WTC11 (cell line): Measurements from ENCODE around the gene EPHB3. TPM values are rescaled to one million over a fixed set of nuclear protein-coding genes. Genes with fewer than 3 reads are reported as not detected.

Experiments
- ATAC-seq: fragments of 200-7000 bp; cut with Tn5 transposase; 2 replicates; pipeline ENCODE4 v1.10.0; 2021; ENCODE audit warnings: mild to moderate bottlenecking, moderate library complexity
- CTCF ChIA-PET: fragments of 300-600 bp; sonication (Branson Sonifier 250); formaldehyde crosslinking; loops from one replicate; lab custom pipeline; 2021; ENCODE audit warnings: antibody characterized with exemption; lab: Charles Lee
- POLR2A ChIA-PET: fragments of 350-600 bp; sonication (Branson Sonifier 250); formaldehyde crosslinking; loops from one replicate; lab custom pipeline; 2021; ENCODE audit warnings: antibody characterized with exemption; lab: Charles Lee
- DNase-seq: peaks from one replicate; pipeline ENCODE4 v3.0.0; 2021; ENCODE audit warnings: low spot score
- H3K27ac Mint-ChIP-seq: 2 replicates; pipeline ENCODE4 v1.8.0; 2021; ENCODE audit warnings: mixed read lengths
- H3K27me3 Mint-ChIP-seq: 2 replicates; pipeline ENCODE4 v1.8.0; 2021; ENCODE audit warnings: low read depth, mild to moderate bottlenecking, moderate library complexity, mixed read lengths
- H3K36me3 Mint-ChIP-seq: 2 replicates; pipeline ENCODE4 v1.8.0; 2021; ENCODE audit warnings: mixed read lengths
- H3K4me1 Mint-ChIP-seq: 2 replicates; pipeline ENCODE4 v1.8.0; 2022; ENCODE audit warnings: mixed read lengths
- H3K4me3 Mint-ChIP-seq: 2 replicates; pipeline ENCODE4 v1.8.0; 2021; ENCODE audit warnings: mild to moderate bottlenecking, moderate library complexity, mixed read lengths
- H3K9me3 Mint-ChIP-seq: 2 replicates; pipeline ENCODE4 v1.8.0; 2021; ENCODE audit warnings: mixed read lengths
- ETV6 ChIP-seq: sonication (generic); formaldehyde crosslinking; IDR thresholded peaks from 2 replicates; pipeline ENCODE4 v1.8.1; 2022; ENCODE audit warnings: mild to moderate bottlenecking, missing genetic modification reagents
- GABPB1 ChIP-seq: sonication (generic); formaldehyde crosslinking; IDR thresholded peaks from 2 replicates; pipeline ENCODE4 v1.8.1; 2023; ENCODE audit warnings: mild to moderate bottlenecking, missing genetic modification reagents
- HMGA2 ChIP-seq: fragments of 250-450 bp; sonication (Bioruptor Pico); IDR thresholded peaks from 2 replicates; pipeline ENCODE4 v1.4.0; 2021; ENCODE audit warnings: mild to moderate bottlenecking, moderate library complexity
- JAZF1 ChIP-seq: fragments of 250-450 bp; sonication (Bioruptor Pico); IDR thresholded peaks from 2 replicates; pipeline ENCODE4 v1.9.0; 2021; ENCODE audit warnings: moderate library complexity, mild to moderate bottlenecking, inconsistent platforms
- JUN ChIP-seq: sonication (generic); formaldehyde crosslinking; IDR thresholded peaks from 2 replicates; pipeline ENCODE4 v1.8.0; 2023; ENCODE audit warnings: mild to moderate bottlenecking, missing genetic modification reagents
- KAT7 ChIP-seq: sonication (generic); formaldehyde crosslinking; IDR thresholded peaks from 2 replicates; pipeline ENCODE4 v1.8.1; 2023; ENCODE audit warnings: missing genetic modification reagents, mild to moderate bottlenecking, borderline replicate concordance
- MLX ChIP-seq: sonication (generic); formaldehyde crosslinking; IDR thresholded peaks from 2 replicates; pipeline ENCODE4 v1.8.1; 2023; ENCODE audit warnings: mild to moderate bottlenecking, missing genetic modification reagents, moderate library complexity
- OVOL2 ChIP-seq: fragments of 250-450 bp; sonication (Bioruptor Pico); IDR thresholded peaks from 2 replicates; pipeline ENCODE4 v1.9.0; 2021; ENCODE audit warnings: mild to moderate bottlenecking, borderline replicate concordance
- PREB ChIP-seq: sonication (generic); formaldehyde crosslinking; IDR thresholded peaks from 2 replicates; pipeline ENCODE4 v1.8.1; 2022; ENCODE audit warnings: mild to moderate bottlenecking, missing genetic modification reagents, moderate library complexity, borderline replicate concordance
- PRRX2 ChIP-seq: fragments of 250-450 bp; sonication (Bioruptor Pico); IDR thresholded peaks from 2 replicates; pipeline ENCODE4 v1.8.0; 2021; ENCODE audit warnings: mild to moderate bottlenecking
- SP1 ChIP-seq: sonication (generic); formaldehyde crosslinking; conservative IDR thresholded peaks from 2 replicates; pipeline ENCODE4 v1.8.1; 2022; ENCODE audit warnings: missing genetic modification reagents
- TCF7 ChIP-seq: sonication (generic); formaldehyde crosslinking; IDR thresholded peaks from 2 replicates; pipeline ENCODE4 v1.8.0; 2022; ENCODE audit warnings: mild to moderate bottlenecking, low read depth, missing genetic modification reagents, moderate library complexity
- USF2 ChIP-seq: sonication (generic); formaldehyde crosslinking; IDR thresholded peaks from 2 replicates; pipeline ENCODE4 v1.8.1; 2023; ENCODE audit warnings: mild to moderate bottlenecking, missing genetic modification reagents, moderate library complexity
- ZNF263 ChIP-seq: sonication (generic); formaldehyde crosslinking; IDR thresholded peaks from 2 replicates; pipeline ENCODE4 v1.8.1; 2022; ENCODE audit warnings: low read depth, mild to moderate bottlenecking, moderate library complexity, missing genetic modification reagents
- ZNF416 ChIP-seq: fragments of 250-450 bp; sonication (Bioruptor Pico); IDR thresholded peaks from 2 replicates; pipeline ENCODE4 v1.9.0; 2021; ENCODE audit warnings: mild to moderate bottlenecking, inconsistent platforms
- ZNF512 ChIP-seq: sonication (generic); formaldehyde crosslinking; IDR thresholded peaks from 2 replicates; pipeline ENCODE4 v1.8.1; 2022; ENCODE audit warnings: missing genetic modification reagents, borderline replicate concordance
- total RNA-seq: library from RNA; stranded (reverse); gene quantifications from 3 replicates; pipeline ENCODE4 v1.2.3, GENCODE V29; 2021
- TF ChIP-seq, protein P1 (sequence below): sonication (generic); formaldehyde crosslinking; IDR thresholded peaks from 2 replicates; pipeline ENCODE4 v1.8.1; 2023; ENCODE audit warnings: mild to moderate bottlenecking, missing genetic modification reagents, borderline replicate concordance
- TF ChIP-seq, protein P2 (sequence below): fragments of 250-450 bp; sonication (Bioruptor Pico); IDR thresholded peaks from 2 replicates; pipeline ENCODE4 v1.9.0; 2021; ENCODE audit warnings: moderate library complexity, mild to moderate bottlenecking, inconsistent platforms, borderline replicate concordance
- TF ChIP-seq, protein P3 (sequence below): fragments of 250-450 bp; sonication (Bioruptor Pico); conservative IDR thresholded peaks from 2 replicates; pipeline ENCODE4 v1.9.0; 2021; ENCODE audit warnings: mild to moderate bottlenecking

Gene EPHB3
- total RNA-seq, 1 experiment from 2014 or later = 11.4 TPM

GRCh38 chr3:184562878-184563560 lies 1.4 kb downstream of the EPHB3 start (continued):
- TF ChIP-seq SP1 = no peak
- TF ChIP-seq KAT7 (CRISPR knock-in tag) = no peak
- TF ChIP-seq PREB = no peak
- no peak for TF ChIP-seq OVOL2 (CRISPR knock-in tag)
- no peak for TF ChIP-seq HMGA2

GRCh38 chr3:184563561-184563925 lies 2.0 kb downstream of the EPHB3 start:
- no peaks in the 10 kb centered on the region for H3K36me3 Mint-ChIP-seq
- peaks cover 93% of the 10 kb centered on the region for H3K27me3 Mint-ChIP-seq
- peaks cover 65% of the 10 kb centered on the region for H3K4me1 Mint-ChIP-seq
- ATAC-seq (no peak), DNase-seq (no peak)
- TF ChIP-seq ZNF416 (no peak), ZNF263 (no peak), OVOL2 (CRISPR knock-in tag) (no peak), GABPB1 (CRISPR knock-in tag) (no peak), JUN (no peak), TCF7 (CRISPR knock-in tag) (no peak), USF2 (CRISPR knock-in tag) (no peak), ZNF512 (CRISPR knock-in tag) (no peak), MLX (CRISPR knock-in tag) (no peak), JAZF1 (CRISPR knock-in tag) (no peak), ETV6 (CRISPR knock-in tag) (no peak), PRRX2 (CRISPR knock-in tag) (no peak)
- TF ChIP-seq, protein P1, sequence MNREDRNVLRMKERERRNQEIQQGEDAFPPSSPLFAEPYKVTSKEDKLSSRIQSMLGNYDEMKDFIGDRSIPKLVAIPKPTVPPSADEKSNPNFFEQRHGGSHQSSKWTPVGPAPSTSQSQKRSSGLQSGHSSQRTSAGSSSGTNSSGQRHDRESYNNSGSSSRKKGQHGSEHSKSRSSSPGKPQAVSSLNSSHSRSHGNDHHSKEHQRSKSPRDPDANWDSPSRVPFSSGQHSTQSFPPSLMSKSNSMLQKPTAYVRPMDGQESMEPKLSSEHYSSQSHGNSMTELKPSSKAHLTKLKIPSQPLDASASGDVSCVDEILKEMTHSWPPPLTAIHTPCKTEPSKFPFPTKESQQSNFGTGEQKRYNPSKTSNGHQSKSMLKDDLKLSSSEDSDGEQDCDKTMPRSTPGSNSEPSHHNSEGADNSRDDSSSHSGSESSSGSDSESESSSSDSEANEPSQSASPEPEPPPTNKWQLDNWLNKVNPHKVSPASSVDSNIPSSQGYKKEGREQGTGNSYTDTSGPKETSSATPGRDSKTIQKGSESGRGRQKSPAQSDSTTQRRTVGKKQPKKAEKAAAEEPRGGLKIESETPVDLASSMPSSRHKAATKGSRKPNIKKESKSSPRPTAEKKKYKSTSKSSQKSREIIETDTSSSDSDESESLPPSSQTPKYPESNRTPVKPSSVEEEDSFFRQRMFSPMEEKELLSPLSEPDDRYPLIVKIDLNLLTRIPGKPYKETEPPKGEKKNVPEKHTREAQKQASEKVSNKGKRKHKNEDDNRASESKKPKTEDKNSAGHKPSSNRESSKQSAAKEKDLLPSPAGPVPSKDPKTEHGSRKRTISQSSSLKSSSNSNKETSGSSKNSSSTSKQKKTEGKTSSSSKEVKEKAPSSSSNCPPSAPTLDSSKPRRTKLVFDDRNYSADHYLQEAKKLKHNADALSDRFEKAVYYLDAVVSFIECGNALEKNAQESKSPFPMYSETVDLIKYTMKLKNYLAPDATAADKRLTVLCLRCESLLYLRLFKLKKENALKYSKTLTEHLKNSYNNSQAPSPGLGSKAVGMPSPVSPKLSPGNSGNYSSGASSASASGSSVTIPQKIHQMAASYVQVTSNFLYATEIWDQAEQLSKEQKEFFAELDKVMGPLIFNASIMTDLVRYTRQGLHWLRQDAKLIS (CRISPR knock-in tag) = no peak
- TF ChIP-seq, protein P2, sequence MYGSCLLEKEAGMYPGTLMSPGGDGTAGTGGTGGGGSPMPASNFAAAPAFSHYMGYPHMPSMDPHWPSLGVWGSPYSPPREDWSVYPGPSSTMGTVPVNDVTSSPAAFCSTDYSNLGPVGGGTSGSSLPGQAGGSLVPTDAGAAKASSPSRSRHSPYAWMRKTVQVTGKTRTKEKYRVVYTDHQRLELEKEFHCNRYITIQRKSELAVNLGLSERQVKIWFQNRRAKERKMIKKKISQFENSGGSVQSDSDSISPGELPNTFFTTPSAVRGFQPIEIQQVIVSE (CRISPR knock-in tag) = no peak
- TF ChIP-seq, protein P3, sequence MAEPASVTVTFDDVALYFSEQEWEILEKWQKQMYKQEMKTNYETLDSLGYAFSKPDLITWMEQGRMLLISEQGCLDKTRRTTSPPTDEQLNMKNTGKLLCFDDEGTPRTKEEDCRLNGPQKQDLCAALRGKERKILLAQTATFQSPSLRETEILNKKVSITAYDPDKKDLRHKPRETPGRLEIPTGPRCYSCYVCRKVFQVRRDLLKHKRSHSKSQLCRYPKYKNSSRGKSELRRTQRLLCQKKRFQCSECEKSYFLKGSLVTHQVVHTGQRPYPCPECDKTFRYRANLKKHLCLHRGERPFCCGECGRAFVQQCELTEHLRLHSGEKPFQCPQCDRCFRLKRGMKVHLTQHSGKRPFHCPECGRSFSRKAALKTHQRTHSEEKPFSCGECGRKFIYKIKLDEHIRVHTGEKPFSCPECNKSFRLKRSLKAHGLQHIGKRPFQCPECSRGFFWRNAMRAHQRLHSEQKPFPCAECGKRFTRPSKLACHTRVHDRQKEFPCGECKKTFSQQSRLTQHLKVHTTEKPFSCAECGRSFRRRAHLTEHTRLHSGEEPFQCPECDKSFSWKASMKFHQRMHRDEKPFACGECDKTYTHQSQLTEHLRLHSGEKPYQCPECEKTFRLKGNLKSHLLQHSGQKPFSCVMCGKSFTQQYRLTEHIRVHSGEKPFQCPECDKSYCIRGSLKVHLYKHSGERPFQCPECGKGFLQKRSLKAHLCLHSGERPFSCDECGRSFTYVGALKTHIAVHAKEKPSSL = no peak
- H3K9me3 Mint-ChIP-seq = no peaks in the 10 kb centered on the region
- ChIA-PET POLR2A (interaction anchor here (0.7 kb wide), 1 partner anchor 35 kb away, joined by 4 read pairs; no protein-coding TSS in a partner anchor), CTCF (interaction anchor here (1.2 to 5.0 kb wide), 4 partner anchors 20 to 198 kb away, joined by 4 to 78 read pairs (median 16); no protein-coding TSS in a partner anchor)
- H3K4me3 Mint-ChIP-seq = peak overlapping the region; percentile 52
- H3K27ac Mint-ChIP-seq = no peak overlapping the region
